Right lobe of liver (tissue), 6 donors: ENCODE data around the gene SSC5D. TPM values are rescaled to one million over a fixed set of nuclear protein-coding genes. Genes with fewer than 3 reads are reported as not detected.

Experiments
- ATAC-seq, 4 donors: fragments of 200-7000 bp; cut with Tn5 transposase; one replicate each; pipeline ENCODE4 v1.9.1; 2020; ENCODE audit warnings: mild to moderate bottlenecking in 4 of 4, moderate library complexity in 4 of 4
- DNase-seq, 3 donors: peaks; one replicate each; pipeline ENCODE4 v3.0.0-alpha.2; 2020
- H3K27ac ChIP-seq, 3 donors: fragments of 200-600 bp; one replicate each; pipeline ENCODE4 v1.8.0; 2022
- H3K27me3 ChIP-seq, 2 donors: fragments of 200-600 bp; one replicate each; pipeline ENCODE4 v1.8.0; 2022
- H3K36me3 ChIP-seq, 4 donors: fragments of 200-600 bp; sonication (generic) in 1 of 4; one replicate each; pipeline versions ENCODE4 v1.5.1 to v1.8.0; 2017 to 2022; ENCODE audit warnings: control low read depth in 1 of 4
- H3K4me1 ChIP-seq, 4 donors: fragments of 200-600 bp; sonication (generic) in 1 of 4; one replicate each; pipeline versions ENCODE4 v1.5.1 to v1.8.0; 2017 to 2022; ENCODE audit warnings: control low read depth in 1 of 4
- H3K4me3 ChIP-seq, 3 donors: fragments of 200-600 bp; one replicate each; pipeline ENCODE4 v1.8.0; 2022
- H3K9me3 ChIP-seq, 4 donors: fragments of 200-600 bp; sonication (generic) in 1 of 4; one replicate each; pipeline versions ENCODE4 v1.5.1 to v1.8.0; 2017 to 2022; ENCODE audit warnings: control low read depth in 1 of 4
- CTCF ChIP-seq, 4 donors: fragments of 200-600 bp in 3 of 4; fragments of 450-650 bp in 1 of 4; IDR thresholded peaks; one replicate each; pipeline versions ENCODE4 v1.5.1 to v1.8.0; 2016 to 2022; ENCODE audit warnings: antibody characterized with exemption in 4 of 4, mild to moderate bottlenecking in 2 of 4
- POLR2A ChIP-seq: fragments of 450-650 bp; IDR thresholded peaks from one replicate; pipeline ENCODE4 v1.6.1; 2017; ENCODE audit warnings: antibody characterized with exemption, mild to moderate bottlenecking
- WGBS: methylation state at CpG from one replicate; pipeline ENCODE4 v1.1.6; 2018; ENCODE audit warnings: low coverage, low lambda C conversion rate; ENCODE audit not compliant: insufficient coverage; ENCODE audit errors: missing lambda C conversion rate; 5-methylcytosine and 5-hydroxymethylcytosine counted together
- intact Hi-C, 2 donors: fragments of 100-400 bp; cut with DNase I; formaldehyde crosslinking; loops; one replicate each; pipeline versions ENCODE4 v1.11.2 to v1.14.1; 2022
- total RNA-seq, 6 experiments: library from RNA; depleted of rRNA in 2 of 6; stranded (reverse); fragments of >200 nt in 2 of 6; fragmentation: NEBNext Ultra II Directional in 3 of 6; extraction: Animal tissue kit (Norgen Biotek cat#: 25700) in 3 of 6; gene quantifications; one replicate each; pipeline versions ENCODE4 v1.1.0 to v1.2.4, GENCODE V29; 2016 to 2023
- donor health status: DM: no; HTN: yes; CAD: no.
- donor health status: DM: no; HTN: no; CAD: no.
- donor health status: DM: no; HTN: no; CAD: no.
- donor health status: DM: no; HTN: yes; CAD: no.
- donor health status: DM: no; HTN: yes; CAD: no.

The SSC5D gene
- total RNA-seq, 6 experiments from 2014 or later = 0.35 to 1.6 (median 1.2) TPM

GRCh38 chr19:55464039-55464661, 24.1 kb upstream of the SSC5D start:
- TF ChIP-seq CTCF (IDR thresholded peaks at IDR 0.05) (no peak), POLR2A (no peak)
- Histone ChIP-seq H3K27me3 (no peaks in the 10 kb centered on the region), H3K4me1 (peaks cover 0 to 28% (median 12%) of the 10 kb centered on the region in 4 donors), H3K27ac (no peak overlapping the region), H3K36me3 (no peaks in the 10 kb centered on the region), H3K9me3 (no peaks in the 10 kb centered on the region), H3K4me3 (no peak overlapping the region)
- 89% methylated on average over 14 of the region's 23 CpGs for WGBS
- no peak for ATAC-seq
- intact Hi-C loops = no loop called here
- DNase-seq = no peak

GRCh38 chr19:55464662-55465054, 23.6 kb upstream of the SSC5D start, which contains the start of gene C19orf85:
C19orf85 (minus strand) TSS chr19:55464751; CDS start chr19:55464554, 197 bp downstream.
- Histone ChIP-seq H3K9me3 (no peaks in the 10 kb centered on the region), H3K4me1 (peaks cover 0 to 25% (median 10%) of the 10 kb centered on the region in 4 donors), H3K27ac (no peak within 1 kb of the TSS), H3K27me3 (no peaks in the 10 kb centered on the region), H3K4me3 (no peak within 1 kb of the TSS), H3K36me3 (no peaks in the 10 kb centered on the region)
- ATAC-seq (no peak), DNase-seq (no peak)
- intact Hi-C loops = no loop called here
- 66% methylated on average over 5 of the region's 14 CpGs for WGBS
- no peak for TF ChIP-seq POLR2A
- TF ChIP-seq CTCF (IDR thresholded peaks at IDR 0.05) = no peak

GRCh38 chr19:55465460-55466240, 22.6 kb upstream of the SSC5D start:
- no peak overlapping the region for H3K4me3 ChIP-seq
- peaks cover 0 to 16% (median 5%) of the 10 kb centered on the region in 4 donors for H3K4me1 ChIP-seq
- TF ChIP-seq CTCF (IDR thresholded peaks at IDR 0.05) = no peak
- TF ChIP-seq POLR2A = no peak
- no peaks in the 10 kb centered on the region for H3K36me3 ChIP-seq
- no peaks in the 10 kb centered on the region for H3K9me3 ChIP-seq
- WGBS = 76% methylated on average over 3 of the region's 11 CpGs
- no peak for ATAC-seq
- DNase-seq = no peak
- intact Hi-C loops = no loop called here
- no peak overlapping the region for H3K27ac ChIP-seq
- no peaks in the 10 kb centered on the region for H3K27me3 ChIP-seq

- TF ChIP-seq CTCF (IDR thresholded peaks at IDR 0.05) (no peak), POLR2A (no peak)
- no peaks in the 10 kb centered on the region for H3K36me3 ChIP-seq
- no peaks in the 10 kb centered on the region for H3K9me3 ChIP-seq
- H3K4me1 ChIP-seq = peaks cover 0 to 16% (median 5%) of the 10 kb centered on the region in 4 donors
- intact Hi-C loops = no loop called here
- ATAC-seq (no peak), DNase-seq (no peak)
- no peaks in the 10 kb centered on the region for H3K27me3 ChIP-seq
- H3K4me3 ChIP-seq = no peak overlapping the region
- WGBS = 84% methylated on average over 4 of the region's 4 CpGs
- peak overlapping the region in 1 of 3 donors; percentile 84 for H3K27ac ChIP-seq
Observed at GRCh38 chr19:55466241-55466614, 22.0 kb upstream of the SSC5D start.
